Tongue (tissue), 2 donors: ENCODE results near the gene GALNT9. TPM values are rescaled to one million over a fixed set of nuclear protein-coding genes. Genes with fewer than 3 reads are reported as not detected.
"Not testable (repeated sequence)": the region's sequence is repeated elsewhere in the genome, so short reads cannot be mapped to it uniquely, and the experiment has no call there.

Experiments
- DNase-seq: peaks from one replicate; pipeline ENCODE4 v3.0.0-alpha.2; 2015
- total RNA-seq: library from RNA; depleted of rRNA; stranded (reverse); fragments of >200 nt; gene quantifications from one replicate; pipeline ENCODE4 v1.2.3, GENCODE V29; 2014

GALNT9 gene
- total RNA-seq, 1 donor from 2014 or later, result 0.92 TPM

GRCh38 chr12:132249689-132250478 lies 79.5 kb downstream of the GALNT9 start:
- DNase-seq, result no peak

- DNase-seq, result no peak
Measured at GRCh38 chr12:132248453-132249167, 80.8 kb downstream of the GALNT9 start.

- DNase-seq, result no peak
Measured at GRCh38 chr12:132247718-132248452, 81.5 kb downstream of the GALNT9 start.

- no peak for DNase-seq
Measured at GRCh38 chr12:132246997-132247717, 82.2 kb downstream of the GALNT9 start.

GRCh38 chr12:132245521-132246101 lies 83.8 kb downstream of the GALNT9 start:
- DNase-seq, result no peak

GRCh38 chr12:132244724-132245295 lies 84.6 kb downstream of the GALNT9 start:
- DNase-seq, result no peak

GRCh38 chr12:132243596-132244310 lies 85.6 kb downstream of the GALNT9 start:
- DNase-seq, result no peak

- DNase-seq, result not testable (repeated sequence)
Measured at GRCh38 chr12:132243171-132243570, 86.2 kb downstream of the GALNT9 start.

GRCh38 chr12:132240669-132241007 lies 88.8 kb downstream of the GALNT9 start:
- DNase-seq, result not testable (repeated sequence)

- no peak for DNase-seq
Measured at GRCh38 chr12:132239796-132240668, 89.4 kb downstream of the GALNT9 start.

GRCh38 chr12:132239392-132239791 lies 90.0 kb downstream of the GALNT9 start:
- DNase-seq, result no peak

GRCh38 chr12:132238884-132239283 lies 90.5 kb downstream of the GALNT9 start:
- no peak for DNase-seq

- DNase-seq, result no peak
Measured at GRCh38 chr12:132238488-132238854, 90.9 kb downstream of the GALNT9 start.

GRCh38 chr12:132237772-132238487 lies 91.5 kb downstream of the GALNT9 start:
- no peak for DNase-seq

GRCh38 chr12:132236930-132237771 lies 92.2 kb downstream of the GALNT9 start:
- no peak for DNase-seq

- no peak for DNase-seq
Measured at GRCh38 chr12:132236129-132236929, 93.1 kb downstream of the GALNT9 start.

- no peak for DNase-seq
Measured at GRCh38 chr12:132235116-132235820, 94.1 kb downstream of the GALNT9 start.
